HG03469 (cell line): ENCODE results near the gene SLC22A2.

Source experiments
- ATAC-seq: cut with Tn5 transposase; IDR thresholded peaks from one replicate; pipeline ENCODE4 v1.9.1; 2021; ENCODE audit warnings: mild to moderate bottlenecking, moderate library complexity, moderate number of reproducible peaks; ENCODE audit not compliant: unreplicated experiment

SLC22A2 gene

DNA sequence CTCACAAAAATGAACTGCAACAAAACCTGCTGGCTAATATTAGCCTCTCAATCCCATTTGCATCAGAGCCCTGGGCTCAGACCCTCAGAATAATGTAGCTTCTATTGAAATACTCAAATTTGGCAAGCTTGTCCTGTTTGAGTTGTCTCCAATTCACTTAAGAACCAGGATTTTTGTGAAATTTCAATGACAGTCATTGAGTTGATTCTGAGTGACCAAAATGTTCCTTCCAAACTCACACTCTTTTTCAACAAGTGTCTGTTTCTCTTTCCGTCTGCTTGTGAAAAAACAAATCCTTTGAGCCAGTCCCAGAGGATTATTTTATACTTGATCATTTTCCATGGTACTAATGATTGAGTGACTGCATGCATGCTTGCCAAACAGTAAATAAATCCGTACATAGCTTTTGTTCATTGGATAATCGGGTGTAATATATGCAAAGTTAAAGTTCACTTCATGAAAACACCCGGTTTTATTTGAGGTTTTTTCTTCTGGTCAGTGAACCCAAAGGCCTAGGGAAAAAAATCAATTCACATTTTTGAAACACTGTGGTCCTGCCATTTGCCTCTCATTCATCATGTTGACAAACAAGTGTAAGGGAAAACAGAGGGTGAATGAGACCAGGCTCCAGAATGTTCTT, 16.4 kb upstream of the SLC22A2 start:
- ATAC-seq, result no peak

DNA sequence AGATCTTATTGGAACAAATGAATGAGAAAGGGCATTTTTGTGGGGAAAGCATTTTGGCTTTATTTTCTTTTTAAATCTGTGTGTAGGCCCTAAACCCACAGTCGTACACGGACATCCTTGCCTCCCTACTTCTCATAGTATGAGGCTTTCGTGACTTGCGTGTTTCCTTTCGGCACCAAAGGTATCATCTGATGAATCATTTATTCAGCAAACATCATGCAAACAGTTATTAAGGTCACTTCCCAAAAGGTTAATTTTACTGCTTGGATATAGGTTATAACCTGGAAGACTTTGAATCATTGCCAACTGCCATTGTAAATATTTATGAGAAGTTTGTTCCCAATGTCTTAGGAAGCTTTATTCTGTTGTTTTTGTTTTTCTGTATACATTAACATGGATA, 15.1 kb upstream of the SLC22A2 start:
- ATAC-seq, result no peak

DNA sequence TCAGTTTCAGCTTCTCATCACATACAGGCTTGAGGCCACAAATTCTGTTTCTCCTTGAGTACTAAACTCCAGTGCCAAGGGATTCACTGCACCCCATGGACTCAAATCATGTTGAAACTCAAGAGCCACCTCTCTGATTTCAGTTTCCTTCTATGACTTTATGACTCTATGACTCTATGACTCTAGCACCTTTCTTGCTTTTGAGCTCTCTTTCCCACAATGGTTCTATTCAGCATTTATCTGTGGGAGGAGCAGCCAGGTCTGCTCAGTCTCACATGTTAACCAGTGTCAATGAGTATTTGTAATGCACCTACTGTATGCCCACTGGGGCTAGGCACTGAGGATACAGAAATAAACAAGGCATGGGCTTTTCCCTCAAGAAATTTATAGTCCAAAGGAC, 14.6 kb upstream of the SLC22A2 start:
- ATAC-seq, result no peak

DNA sequence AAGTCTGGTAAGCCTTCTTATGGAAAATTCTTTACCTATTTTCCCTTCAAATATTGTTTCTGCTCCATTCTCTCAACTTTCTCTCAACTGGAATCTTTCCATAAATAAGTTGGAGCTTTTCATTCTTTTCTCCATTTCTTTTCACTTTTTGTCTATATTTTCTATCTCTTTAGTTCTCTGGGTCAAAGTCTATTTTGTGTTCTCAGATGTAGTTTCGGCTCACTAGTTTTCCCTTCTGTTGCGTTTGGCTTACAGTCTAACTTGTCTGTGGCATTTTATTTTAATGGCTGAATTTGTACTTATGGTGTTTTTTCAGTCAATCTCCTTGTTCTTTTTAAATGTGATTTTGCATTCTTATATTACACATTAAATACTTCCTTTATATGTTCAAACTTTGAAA, 14.1 kb upstream of the SLC22A2 start:
- no peak for ATAC-seq

DNA sequence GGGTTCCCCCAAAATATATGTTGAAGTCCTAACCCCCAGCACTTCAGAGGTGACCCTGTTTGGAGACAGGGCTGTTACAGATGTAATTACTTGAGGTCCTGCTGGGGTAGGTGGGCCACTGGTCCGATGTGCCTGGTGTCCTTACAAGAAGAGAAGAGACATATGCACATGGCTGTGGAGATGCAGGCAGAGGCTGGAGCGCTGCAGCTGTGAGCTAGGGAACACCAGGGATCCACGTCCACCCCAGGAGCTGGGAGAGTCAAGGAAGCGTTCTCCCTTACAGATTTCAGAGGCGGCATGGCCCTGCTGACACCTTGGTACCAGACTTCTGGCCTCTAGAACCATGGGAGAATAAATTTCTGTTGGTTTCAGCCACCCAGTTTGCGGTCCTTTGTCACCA, 11.7 kb upstream of the SLC22A2 start:
- ATAC-seq, result no peak

DNA sequence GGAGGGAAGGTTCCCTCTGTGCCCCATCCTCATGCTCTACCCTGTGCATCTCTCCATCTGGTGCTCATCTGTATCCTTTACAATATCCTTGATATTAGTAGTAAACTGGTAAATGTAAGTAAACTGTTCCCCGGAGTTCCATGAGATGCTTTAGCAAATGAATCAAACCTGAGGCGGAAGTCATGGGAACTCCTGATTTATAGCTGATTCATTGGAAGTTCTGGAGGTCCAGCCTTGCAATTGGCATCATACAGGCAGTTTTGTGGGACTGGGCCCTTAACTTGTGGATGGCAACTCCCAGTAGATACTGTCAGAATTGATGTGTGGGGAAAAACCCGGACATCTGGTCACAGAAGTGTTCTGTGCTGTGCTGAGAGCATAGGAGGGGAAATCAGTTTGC, 11.2 kb upstream of the SLC22A2 start:
- ATAC-seq, result no peak

DNA sequence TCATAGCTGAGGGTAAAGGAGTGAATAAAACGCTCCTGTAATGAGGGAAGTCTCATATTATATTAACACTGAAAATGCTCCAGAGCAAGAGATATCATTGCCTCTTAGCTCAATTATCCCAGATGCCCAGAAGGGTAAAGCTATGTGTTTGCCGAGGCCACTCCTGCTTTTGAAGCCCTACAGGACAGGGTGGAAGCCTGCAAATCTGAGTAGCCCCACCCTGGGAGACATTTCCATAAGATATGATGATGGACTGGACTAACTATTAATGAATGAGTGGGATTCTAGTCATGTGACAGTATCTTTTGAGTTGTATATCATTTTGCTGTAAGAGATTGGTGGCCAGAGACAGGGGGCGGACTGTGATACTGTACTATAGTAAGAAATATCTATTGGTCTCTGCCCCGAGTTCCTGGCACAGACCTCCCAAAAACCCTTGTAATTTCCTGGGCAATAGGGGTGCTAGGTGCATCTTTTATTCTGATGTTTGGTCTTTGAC, 10.5 kb upstream of the SLC22A2 start:
- ATAC-seq, result no peak

DNA sequence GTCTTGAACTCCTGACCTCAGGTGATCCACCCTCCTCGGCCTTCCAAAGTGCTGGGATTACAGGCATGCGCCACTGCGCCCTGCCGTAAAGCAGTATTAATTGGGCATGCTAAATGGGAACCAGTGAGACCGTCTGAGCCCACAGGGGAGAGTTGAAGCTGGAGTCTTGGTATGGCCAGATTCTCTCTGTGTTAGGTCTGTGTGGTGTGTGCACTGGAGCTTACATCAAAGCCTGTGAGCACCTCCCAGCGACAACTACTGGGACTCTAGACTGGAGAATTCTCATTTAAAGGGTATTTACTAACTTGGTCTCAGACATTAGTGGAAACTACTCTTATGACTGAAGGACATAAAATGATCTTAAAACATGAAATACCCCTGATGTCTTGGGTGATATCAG, 8.5 kb upstream of the SLC22A2 start:
- ATAC-seq, result no peak

DNA sequence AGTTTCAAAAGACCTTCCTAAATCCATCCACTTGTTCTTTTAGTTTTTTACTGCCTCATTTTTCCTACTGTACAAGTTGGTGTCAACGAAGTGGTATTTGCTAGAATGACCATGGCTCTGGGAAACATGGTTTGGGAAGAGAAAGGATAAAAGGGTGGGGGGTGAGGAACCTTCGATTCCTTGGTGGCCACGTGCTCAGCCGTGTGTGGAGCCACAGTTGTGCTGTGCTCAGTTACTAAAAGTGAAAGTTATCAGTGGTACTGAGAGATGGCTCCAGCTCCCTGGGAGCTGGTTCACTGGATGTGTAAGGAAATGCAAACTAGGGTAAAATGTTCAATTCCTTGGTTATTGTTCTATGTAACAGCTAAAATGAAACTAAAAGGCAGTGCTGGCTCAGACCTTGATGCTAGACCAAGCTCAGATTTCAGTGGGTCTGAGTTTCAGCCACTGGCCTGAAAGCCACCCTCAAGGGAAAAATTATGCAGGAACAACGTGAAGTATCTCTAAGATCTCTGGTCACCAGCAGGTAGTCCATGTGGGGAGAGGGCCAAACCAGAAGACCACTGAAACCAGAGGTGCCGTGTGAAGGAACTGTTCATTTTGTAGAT, 7.4 kb upstream of the SLC22A2 start:
- peak; percentile 72 for ATAC-seq

DNA sequence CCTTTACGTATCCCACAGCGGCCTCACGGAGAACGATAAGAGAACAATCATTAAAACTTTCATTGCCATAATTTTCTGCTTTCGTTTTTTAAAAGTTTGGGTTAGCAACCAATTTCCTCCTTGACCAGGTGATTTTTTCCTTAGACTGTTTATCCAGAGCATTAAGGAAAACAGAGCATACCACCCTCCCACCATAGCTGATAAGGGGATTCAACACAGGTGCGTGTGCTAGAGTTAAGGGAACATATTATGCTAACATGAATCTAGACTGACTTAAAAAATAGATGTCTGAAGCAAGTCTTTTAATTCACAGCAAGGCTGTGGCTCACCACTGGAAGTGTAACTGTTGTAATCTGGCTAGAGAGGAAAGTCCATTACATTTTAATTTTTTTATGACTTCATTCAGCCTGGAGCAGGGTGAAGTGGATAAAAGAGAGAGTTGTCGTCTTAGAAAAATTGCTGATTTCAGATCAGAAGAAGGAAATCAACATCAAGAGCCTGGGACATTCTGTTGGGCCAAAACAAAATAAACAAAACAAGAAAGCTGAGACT, 5.5 kb upstream of the SLC22A2 start:
- no peak for ATAC-seq

DNA sequence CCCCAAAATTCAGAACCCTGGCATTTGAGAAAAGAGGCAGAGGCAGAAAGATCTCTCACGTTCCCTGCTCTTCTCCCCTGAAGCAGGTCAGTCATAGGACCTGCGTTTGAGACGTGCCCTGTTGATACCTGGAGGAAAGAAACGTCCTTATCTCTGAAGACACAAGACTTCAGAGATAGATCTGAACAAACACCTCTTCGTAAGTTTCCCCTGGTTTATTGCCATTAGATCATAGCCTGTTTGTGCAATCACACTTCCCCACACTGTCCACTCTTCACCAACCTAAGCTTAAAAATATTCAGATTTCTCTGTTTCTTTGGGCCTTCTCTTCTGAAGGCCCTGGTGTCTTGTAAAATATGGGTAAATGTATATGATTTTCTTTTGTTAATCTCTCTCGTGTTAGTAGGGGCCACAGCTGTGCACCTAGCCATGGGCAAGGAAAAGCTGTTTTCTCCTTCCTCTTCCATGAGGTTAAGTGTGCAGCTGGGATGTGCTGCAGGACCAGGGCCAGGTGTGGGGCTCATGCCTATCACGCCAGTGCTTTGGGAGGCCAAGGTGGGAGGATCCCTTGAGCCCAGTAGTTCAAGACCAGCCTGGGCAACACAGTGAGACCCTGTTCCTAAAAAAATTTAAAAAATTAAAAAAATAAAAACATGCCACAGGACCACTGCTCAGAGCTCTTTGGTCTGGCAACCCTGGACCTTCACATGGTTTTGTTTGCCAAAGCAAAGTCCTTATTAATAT, 4.7 kb upstream of the SLC22A2 start:
- ATAC-seq, result no peak

DNA sequence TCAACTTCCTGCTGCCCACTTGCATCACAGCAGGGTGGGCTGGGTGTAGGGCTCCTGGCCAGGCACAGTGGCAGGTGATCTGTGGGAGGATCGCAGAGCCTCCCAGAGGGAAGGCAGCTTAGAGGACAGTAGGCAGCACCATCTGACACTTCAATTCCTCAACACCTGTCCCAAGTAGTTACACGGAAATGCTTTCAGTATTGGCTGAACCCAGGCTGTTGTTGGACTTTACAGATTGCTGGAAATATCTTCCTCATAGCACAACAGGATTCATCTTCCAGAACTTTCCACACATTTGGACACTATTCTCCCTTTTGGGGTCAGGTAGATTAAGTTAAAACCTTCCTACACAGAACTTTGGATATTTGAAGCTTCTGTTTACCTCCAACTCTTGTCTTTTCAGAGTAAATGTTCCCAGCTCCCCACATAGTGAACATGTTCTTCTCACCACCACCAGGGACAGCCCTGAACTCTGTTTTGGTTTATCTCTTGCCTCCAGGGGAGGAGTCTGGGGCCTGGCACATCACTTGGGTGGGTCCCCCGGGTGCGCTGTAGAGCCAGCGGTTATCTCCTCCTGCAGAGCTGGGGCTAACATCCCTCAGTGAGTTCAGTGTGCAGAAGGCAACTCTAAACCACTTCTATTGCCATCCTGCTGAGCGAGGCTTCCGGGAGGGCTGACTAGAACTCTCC, 3.5 kb upstream of the SLC22A2 start:
- no peak for ATAC-seq

DNA sequence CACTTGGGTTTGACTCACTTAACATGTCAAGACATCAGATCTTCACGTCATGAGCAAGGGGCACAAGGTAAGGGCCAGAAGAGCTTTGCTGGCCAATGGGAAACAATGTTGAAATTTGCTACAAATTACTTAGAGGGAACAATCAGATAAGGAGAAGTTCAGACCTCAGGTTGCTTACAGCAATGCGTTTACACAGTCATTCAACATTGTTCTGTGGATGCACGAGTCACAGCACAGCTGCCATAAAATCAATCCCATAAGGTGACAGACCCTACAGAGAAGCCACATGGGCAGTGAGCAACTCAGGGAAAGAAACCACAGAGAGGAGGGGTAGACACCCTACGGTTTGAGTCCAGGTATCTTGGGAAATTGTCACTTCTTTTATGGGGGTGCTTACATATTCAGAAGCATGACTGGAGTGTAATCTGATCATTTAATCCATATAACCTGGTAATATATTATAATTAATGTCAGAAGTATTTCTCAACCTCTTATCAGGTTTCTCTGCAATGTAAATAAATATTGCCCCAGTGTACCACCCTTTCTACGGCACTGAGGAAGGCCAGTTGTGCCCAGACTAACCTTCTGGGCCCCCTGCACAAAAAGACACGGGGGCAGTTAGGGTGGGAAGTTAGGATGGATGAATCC, 2.3 kb upstream of the SLC22A2 start:
- ATAC-seq, result no peak

DNA sequence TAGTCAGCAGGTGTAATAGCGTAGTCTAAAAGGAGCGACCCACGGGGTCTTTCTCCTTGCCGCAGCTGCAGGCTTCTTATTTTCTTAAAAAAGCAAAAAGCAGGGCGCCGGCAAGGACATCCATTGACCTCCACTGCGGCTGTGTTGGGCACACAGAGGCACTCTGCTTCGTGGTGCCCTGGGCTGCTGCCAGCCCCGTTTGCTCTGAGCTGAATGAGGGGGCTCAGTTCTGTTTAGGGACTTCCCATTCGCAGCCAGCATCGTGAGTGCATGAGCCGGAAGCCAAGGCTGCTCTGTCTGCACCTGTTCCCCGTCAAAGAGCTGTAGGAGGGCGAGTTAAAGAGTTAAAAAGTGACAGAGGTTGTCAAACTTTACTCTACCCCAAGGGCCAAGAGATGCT, 1.7 kb upstream of the SLC22A2 start:
- no peak for ATAC-seq

DNA sequence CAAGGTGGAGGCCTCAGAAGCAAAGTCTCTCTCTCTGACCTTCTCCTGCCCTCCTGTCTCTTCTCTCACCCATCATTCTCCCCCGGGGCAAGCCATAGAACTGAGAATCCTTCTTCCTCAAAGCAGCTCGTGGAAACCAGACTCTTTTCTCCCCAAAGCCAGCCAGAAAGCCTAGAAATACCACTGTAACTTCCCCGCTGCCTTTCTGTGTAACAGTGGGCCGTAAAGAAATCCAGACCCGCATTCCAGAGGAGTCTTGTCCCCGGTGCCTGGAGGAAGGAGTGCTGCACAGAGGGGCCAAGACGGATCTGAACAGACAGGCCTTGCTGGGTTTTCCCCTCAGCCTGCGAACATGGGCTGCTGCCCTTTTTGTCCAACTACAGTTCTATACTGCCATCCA, 977 bp upstream of the SLC22A2 start:
- no peak for ATAC-seq

DNA sequence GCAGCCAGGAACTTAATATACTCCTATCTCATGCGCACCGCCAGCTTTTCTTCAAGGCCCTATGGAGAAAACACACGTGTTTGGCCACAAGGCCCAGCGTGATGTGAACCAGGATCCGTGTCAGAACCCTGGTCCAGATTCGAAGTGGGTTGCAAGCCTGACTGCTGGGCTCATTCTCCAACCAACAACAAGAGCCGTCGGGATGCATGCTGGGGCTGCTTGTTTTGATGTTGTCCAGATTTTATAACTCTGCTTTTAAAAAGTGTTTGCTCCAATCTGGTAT, 463 bp upstream of the SLC22A2 start:
- no peak for ATAC-seq

DNA sequence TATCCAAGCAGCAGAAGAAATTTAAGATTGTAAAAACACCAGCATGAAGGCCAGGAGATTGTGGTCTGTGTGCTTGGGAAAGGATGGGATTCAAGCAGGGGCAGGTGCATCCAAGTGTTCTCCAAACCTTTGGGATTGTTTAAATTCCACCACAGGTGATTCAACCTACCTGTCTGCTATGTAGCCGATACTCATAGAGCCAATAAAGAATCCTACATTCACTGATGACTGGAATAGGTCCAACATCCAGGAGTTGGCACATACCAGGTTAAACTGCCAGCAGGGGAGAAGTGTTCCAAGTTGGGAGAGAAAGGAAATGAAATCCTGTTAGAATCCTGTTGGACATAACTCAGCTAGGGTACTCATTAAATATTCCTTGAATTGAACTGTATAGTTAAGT, 2.2 kb downstream of the SLC22A2 start:
- no peak for ATAC-seq

DNA sequence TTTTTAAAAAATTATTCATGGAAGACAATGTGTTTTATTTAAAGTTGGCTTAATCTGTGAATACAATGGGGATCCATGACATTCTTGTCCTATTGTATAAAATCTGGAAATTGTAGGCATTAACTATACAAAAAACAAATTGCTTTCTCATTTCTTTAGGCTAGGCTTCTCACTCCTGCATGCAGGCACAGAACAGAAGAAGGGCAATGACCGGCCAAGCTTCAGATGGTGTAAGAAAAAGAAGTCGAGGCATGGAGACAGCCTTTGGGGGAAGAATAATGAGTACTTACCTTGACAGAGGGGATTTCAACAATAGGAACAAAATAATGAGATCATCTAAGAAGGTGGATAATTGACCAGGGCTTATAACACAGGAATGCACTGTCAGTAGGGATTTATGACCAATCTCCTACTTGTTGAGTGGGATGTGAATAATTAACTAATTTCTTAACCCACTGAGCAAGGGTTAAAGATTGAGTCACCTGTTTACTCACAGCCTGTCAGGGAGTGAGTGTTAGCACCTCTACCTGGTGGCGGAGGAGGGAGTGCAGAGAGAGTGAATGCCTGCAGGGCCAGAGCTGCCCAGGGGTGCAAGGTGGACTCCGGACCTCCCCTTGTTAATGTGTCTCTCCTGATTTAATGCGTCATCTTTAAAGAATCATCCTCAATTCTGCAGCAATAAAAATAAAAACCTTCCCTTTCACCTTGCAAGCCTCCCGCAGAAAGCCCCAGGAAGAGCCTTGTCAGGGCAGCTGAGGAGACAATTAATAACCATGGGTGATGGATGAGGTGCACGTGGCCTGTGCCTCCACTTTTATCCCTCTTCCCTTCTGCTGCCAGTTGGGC, 3.9 kb downstream of the SLC22A2 start:
- ATAC-seq, result no peak

DNA sequence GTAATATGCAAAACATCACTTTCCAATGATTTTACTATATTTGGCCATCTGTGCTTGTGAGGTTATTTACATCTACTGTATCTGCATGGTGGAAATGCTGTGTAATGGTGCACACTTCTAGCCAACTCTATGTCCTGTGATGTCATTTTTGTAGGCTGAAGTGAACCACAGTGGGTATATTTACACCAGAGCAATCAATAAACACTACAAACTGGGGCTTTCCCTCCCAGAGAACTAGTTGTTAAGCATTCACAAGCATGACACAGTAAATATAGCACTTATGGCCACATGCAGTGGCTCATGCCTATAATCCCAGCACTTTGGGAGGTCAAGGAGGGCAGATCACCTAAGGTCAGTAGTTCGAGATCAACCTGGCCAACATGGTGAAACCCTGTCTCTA, 4.9 kb downstream of the SLC22A2 start:
- peak; percentile 66 for ATAC-seq

DNA sequence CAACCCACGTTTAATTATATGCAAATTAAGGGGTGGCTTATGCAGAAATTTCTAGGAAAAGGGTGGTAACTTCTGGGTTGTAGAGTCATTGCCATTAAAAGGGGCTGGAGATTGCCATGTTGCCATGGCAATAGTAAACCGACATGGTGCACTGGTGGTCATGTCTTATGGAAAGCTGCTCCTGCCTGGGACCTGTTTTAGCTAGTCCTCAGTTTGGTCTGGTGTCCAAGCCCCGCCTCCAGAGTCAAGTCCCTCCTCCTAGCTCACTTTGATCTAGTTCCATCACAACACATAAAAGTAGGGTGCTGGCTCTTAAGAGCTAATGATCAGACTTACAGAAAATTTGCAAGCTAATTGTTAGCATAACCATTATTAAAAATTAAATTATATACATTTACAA, 5.3 kb downstream of the SLC22A2 start:
- no peak for ATAC-seq
